ENCODE results near the gene APBA2. TPM values are rescaled to one million over a fixed set of nuclear protein-coding genes. Genes with fewer than 3 reads are reported as not detected.

APBA2 gene
- total and polyA plus RNA-seq, 12 donors, result 0.16 to 0.85 (median 0.46) TPM

GRCh38 chr15:28900892-28901586 lies 15.3 kb downstream of the APBA2 start:
- 89 to 91% methylated on average over 13 of the region's 13 CpGs for WGBS, 2 donors
- DNase-seq, result no peak
- peak in 1 of 8 donors; percentile 39 for ATAC-seq

GRCh38 chr15:28901587-28901980 lies 15.8 kb downstream of the APBA2 start:
- Histone ChIP-seq H3K4me1 (no peaks in the 10 kb centered on the region), H3K4me3 (no peak overlapping the region), H3K27ac (no peak overlapping the region), H3K27me3 (peaks cover 0 to 17% (median 0%) of the 10 kb centered on the region in 7 donors), H3K9me3 (no peaks in the 10 kb centered on the region), H3K36me3 (no peaks in the 10 kb centered on the region)
- DNase-seq (no peak), ATAC-seq (no peak)
- WGBS, 2 donors, result 61% methylated on average over 7 of the region's 7 CpGs
- no peak for TF ChIP-seq CTCF (IDR thresholded peaks at IDR 0.05)
- intact Hi-C loops (cut with DNase I), result loop anchor here in 1 of 10 donors (10.0 kb wide), 1 partner anchor 63 kb away; no protein-coding TSS in a partner anchor

More at GRCh38 chr15:28900892-28901586, 15.3 kb downstream of the APBA2 start:
- Histone ChIP-seq H3K36me3 (no peaks in the 10 kb centered on the region), H3K27me3 (peaks cover 0 to 14% (median 0%) of the 10 kb centered on the region in 7 donors), H3K9me3 (no peaks in the 10 kb centered on the region), H3K4me3 (no peak overlapping the region), H3K27ac (no peak overlapping the region), H3K4me1 (no peaks in the 10 kb centered on the region)
- TF ChIP-seq CTCF (IDR thresholded peaks at IDR 0.05), result no peak
- intact Hi-C loops (cut with DNase I), result loop anchor here in 1 of 10 donors (10.0 kb wide), 1 partner anchor 64 kb away; no protein-coding TSS in a partner anchor

GRCh38 chr15:28901987-28902745 lies 16.4 kb downstream of the APBA2 start:
- Histone ChIP-seq H3K27ac (no peak overlapping the region), H3K4me1 (no peaks in the 10 kb centered on the region), H3K4me3 (no peak overlapping the region), H3K9me3 (no peaks in the 10 kb centered on the region), H3K36me3 (no peaks in the 10 kb centered on the region), H3K27me3 (peaks cover 0 to 17% (median 0%) of the 10 kb centered on the region in 7 donors)
- intact Hi-C loops (cut with DNase I), result loop anchor here in 1 of 10 donors (10.0 kb wide), 1 partner anchor 63 kb away; no protein-coding TSS in a partner anchor
- DNase-seq, result no peak
- TF ChIP-seq CTCF (IDR thresholded peaks at IDR 0.05), result no peak
- ATAC-seq, result no peak
- 90 to 91% methylated on average over 14 of the region's 14 CpGs for WGBS, 2 donors

- no peaks in the 10 kb centered on the region for H3K9me3 ChIP-seq
- no peak for ATAC-seq
- no peak overlapping the region for H3K27ac ChIP-seq
- TF ChIP-seq CTCF (IDR thresholded peaks at IDR 0.05), result no peak
- no peak overlapping the region for H3K4me3 ChIP-seq
- intact Hi-C loops (cut with DNase I), result loop anchor here in 1 of 10 donors (10.0 kb wide), 1 partner anchor 62 kb away; no protein-coding TSS in a partner anchor
- H3K27me3 ChIP-seq, result peaks cover 0 to 17% (median 0%) of the 10 kb centered on the region in 7 donors
- no peaks in the 10 kb centered on the region for H3K36me3 ChIP-seq
- no peaks in the 10 kb centered on the region for H3K4me1 ChIP-seq
- 94 to 95% methylated on average over 5 of the region's 5 CpGs for WGBS, 2 donors
- DNase-seq, result no peak
These were observed 17.1 kb downstream of the APBA2 start for GRCh38 chr15:28902856-28903255.

Measured in heart right ventricle (tissue), 16 donors.